Cardiac septum (tissue), 1 donor: Measurements from ENCODE around the gene ZNF431. TPM values are rescaled to one million over a fixed set of nuclear protein-coding genes. Genes with fewer than 3 reads are reported as not detected.

Experiments used
- DNase-seq: peaks from one replicate; pipeline ENCODE4 v3.0.0-alpha.2; 2020; ENCODE audit warnings: low spot score
- intact Hi-C: fragments of 100-400 bp; cut with DNase I; formaldehyde crosslinking; loops from one replicate; pipeline ENCODE4 v1.14.0; 2022
- long read RNA-seq: library from polyadenylated mRNA; unstranded; transcript quantifications from one replicate; pipeline ENCODE4 v2.0.0, GENCODE V29; 2021
- total RNA-seq: library from RNA; stranded (reverse); fragmentation: NEBNext Ultra II Directional; extraction: Animal tissue kit (Norgen Biotek cat#: 25700); gene quantifications from one replicate; pipeline ENCODE4 v1.2.1, GENCODE V29; 2021
- donor health status: DM: no; HTN: no; CAD: no.

The ZNF431 gene
- 14.3 TPM for total RNA-seq
- long read RNA-seq, full-length matches to known transcripts: 1 of 9 reads
- long read RNA-seq, partial matches to known transcripts: 0 of 9 reads
- long read RNA-seq, other reads (novel, unspliced or antisense): 8 of 9 reads

DNA sequence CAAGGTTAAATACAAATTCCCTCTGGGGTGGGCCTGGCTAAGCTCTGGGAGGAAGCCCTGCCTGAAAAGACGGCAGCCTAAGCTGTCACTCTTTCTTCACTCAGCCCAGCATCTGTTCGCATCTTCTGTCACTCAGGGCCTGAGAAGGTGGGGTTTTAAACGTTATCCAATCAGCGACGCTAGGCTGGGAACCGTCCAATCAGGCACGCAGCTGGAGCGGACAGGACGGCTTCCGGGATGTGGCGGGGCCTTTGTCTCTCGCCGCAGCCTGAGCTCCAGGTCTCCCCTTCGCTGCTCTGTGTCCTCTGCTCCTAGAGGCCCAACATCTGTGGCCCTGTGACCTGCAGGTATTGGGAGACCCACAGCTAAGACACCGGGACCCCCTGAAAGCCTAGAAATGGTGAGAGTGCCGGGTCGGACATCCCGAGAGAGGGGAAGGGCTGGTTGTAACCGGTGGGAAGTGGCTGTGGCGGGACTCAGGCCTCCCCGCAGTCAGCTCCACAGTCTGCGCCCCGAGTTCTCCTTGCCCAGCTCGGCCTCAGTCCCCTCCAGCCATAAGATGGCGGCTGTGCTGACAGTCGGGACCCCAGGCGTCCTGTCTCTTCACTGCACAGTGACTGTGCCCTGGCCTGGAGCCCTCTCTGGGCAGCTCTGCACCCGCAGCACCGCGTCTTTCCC is at the start of gene ZNF431:
ZNF431 (plus strand) TSS at position 254 of the 678 bp plus-strand sequence; CDS start at position 398, 144 bp downstream.
- intact Hi-C loops: no loop called here
- DNase-seq: peak; percentile 96

DNA sequence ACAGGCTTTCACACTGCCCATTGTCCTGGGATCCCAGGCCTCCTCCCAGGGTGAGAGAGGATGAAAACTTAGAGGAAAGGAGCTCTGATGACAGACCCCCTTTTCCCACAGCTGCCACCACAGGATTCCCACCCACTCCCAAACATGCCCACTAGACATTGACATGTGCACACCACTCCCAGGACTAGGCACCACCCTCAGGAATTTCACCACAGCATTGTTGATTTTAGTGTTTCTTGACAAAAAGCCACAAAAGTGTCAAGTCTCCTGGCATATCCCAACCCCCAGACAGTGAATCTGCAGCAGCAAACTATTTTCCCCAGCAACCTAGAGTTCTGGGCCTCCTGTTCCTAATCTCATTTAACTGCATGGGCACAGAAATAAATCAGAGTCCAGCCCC is 49.7 kb upstream of the ZNF431 start:
- intact Hi-C loops: no loop called here
- DNase-seq: no peak

DNA sequence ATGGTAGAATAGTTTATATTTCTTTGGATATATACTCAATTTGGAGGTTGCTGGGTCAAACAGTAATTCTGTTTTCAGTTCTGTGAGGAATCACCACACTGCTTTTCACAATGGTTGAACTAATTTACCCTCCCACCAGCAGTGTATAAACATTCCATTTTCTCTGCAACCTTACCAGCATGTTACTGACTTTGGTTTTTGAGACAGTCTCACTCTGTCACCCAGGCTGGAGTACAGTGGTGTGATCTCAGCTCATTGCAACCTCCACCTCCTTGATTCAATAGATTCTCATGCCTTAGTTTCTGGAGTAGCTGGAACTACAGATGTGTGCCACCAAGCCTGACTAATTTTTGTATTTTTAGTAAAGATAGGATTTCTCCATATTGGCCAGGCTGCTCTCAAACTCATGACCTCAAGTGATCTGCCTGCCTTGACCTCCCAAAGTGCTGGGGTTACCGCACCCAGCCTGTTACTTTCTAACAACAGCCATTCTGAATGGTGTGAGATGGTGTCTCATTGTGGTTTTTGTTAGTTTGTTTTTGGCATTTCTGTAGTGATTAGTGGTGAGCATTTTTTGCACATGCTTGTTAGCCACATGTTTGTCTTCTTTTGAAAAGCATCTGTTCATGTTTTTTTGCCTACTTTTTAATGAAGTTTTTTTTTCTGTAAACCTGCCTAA is 47.4 kb upstream of the ZNF431 start:
- no peak for DNase-seq
- intact Hi-C loops: no loop called here

DNA sequence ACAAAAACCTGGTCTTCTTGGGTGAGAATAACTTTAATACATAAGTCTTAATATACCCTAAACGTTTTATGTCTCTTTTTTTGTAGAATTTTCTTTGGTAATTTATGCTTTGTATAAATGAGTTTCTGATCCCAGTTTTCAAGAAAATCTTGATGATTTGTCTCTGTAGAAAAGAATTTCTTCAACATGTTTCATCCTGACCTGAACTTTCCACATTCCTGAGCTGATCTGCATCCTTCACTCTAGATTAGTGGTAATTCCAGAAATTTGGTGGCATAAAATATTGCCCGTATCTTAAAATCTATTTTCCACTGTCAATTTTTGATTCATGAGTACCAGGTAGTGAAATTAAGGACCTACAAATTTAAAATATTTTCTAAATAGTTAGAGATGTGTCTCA is 43.5 kb upstream of the ZNF431 start:
- DNase-seq: no peak
- intact Hi-C loops: no loop called here

DNA sequence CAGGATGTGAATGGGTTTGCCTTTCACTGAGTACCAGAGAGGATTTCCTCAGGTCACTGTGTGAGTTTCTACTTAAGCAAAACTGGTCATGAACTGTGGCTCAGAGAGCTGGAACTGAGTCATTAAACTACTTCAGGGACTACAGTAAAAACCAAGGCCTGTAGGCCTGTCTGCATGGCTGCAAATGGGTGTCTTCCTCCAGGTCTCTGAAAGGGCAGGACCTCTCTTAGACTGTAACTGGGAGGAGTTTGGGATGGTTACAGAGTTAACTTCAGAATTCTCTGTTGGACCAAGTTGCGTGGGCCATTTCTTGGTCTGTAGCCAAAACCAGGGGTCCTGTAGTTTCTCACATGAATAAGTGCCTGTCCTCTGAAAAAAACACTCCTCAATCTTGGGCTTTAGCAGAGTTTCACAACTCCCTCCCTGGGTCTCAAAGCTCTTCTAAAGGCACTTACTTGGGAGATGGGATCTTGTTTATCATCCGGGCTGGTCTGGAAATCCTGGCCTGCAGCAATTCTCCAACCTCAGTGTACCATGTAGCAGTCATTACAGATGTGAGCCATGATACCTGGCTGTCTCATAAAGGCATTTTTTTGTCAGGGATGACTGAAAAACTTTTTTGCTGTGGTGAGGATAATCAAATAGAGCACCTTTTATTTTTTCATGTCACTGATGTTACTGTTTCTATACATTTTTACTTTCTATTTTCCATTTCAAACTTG is 40.2 kb upstream of the ZNF431 start:
- intact Hi-C loops: no loop called here
- no peak for DNase-seq

DNA sequence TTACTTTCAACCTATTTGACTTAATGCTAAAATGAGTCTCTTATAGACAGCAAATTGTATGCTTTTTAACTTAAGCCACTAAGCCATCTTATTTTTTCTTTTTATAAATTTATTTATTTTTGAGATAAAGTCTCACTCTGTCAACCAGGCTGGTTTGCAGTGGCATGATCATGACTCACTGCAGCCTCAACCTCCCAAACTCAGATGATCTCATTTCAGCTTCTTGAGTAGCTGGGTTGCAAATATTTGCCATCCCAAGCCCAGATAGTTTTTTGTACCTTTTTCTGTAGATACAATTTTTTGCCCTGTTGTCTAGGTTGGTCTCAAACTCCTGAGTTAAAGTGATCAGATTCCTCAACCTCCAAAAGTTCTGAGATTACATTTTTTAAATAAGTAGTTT is 32.7 kb upstream of the ZNF431 start:
- no peak for DNase-seq
- intact Hi-C loops: no loop called here

DNA sequence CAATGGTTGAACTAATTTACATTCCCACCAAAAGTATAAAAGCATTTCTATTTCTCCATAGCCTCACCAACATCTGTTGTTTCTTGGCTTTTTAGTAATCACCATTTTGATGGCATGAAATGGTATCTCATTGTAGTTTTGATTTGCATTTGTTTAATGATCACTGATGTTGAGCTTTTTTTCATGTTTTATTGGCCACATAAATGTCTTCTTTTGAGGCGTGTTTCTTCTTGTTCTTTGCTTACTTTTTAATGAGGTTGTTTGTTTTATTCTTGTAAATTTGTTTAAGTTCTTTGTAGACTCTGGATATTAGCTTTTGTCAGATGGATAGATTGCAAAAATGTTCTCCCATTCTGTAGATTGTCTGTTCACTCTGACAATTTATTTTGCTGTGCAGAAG is 31.7 kb upstream of the ZNF431 start:
- intact Hi-C loops: no loop called here
- DNase-seq: no peak

DNA sequence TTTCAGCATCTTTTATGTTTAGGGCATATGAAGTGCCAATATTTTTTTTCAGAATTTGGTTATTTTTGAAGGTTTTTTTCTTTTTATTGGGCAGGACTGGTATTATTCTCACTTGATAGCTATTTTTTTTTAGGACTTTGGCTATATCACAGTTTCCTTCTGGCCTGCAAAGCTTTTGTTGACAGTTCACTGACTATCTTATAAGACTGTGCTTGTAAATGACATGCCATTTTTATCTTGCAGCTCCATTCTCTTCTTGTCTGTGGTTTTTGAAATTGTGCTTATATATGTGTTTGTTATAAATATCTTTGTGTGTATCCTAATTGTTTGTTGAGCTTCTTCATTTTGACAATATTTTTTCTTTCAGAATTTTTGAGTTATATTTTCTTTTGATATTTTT is 26.4 kb upstream of the ZNF431 start:
- intact Hi-C loops: no loop called here
- no peak for DNase-seq

DNA sequence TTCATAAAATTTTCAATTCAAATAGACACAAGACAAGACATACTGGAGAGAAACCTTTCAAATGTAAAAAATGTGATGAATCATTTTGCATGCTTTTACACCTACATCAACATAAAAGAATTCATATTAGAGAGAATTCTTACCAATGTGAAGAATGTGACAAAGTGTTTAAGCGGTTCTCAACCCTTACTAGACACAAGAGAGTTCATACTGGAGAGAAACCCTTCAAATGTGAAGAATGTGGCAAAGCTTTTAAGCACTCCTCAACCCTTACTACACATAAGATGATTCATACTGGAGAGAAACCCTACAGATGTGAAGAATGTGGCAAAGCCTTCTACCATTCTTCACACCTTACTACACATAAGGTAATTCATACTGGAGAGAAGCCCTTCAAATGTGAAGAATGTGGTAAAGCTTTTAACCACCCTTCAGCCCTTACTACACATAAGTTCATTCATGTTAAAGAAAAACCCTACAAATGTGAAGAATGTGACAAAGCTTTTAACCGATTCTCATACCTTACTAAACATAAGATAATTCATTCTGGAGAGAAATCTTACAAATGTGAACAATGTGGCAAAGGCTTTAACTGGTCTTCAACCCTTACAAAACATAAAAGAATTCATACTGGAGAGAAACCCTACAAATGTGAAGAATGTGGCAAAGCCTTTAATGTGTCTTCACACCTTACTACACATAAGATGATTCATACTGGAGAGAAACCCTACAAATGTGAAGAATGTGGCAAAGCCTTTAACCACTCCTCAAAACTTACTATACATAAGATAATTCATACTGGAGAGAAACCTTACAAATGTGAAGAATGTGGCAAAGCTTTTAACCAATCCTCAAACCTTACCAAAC is 24.6 kb upstream of the ZNF431 start:
- DNase-seq: no peak
- intact Hi-C loops: no loop called here

DNA sequence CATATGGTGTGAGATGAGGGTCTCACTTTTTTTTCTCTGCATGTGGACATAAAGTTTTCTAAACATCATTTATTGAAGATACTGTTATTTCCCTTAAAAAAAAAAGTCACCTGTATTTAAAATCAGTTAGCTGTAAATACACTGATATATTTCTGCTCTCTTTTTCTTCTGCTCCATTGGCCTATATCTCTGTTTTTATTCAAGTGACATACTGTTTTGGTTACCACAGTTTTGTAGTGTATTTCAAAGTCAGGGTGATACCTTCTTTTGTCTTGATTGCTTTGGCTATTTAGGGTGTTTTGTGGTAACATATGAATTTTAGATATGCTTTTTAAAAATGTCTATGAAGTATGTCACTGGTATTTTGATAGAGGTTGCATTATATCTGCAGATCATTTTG is 15.8 kb upstream of the ZNF431 start:
- DNase-seq: no peak

DNA sequence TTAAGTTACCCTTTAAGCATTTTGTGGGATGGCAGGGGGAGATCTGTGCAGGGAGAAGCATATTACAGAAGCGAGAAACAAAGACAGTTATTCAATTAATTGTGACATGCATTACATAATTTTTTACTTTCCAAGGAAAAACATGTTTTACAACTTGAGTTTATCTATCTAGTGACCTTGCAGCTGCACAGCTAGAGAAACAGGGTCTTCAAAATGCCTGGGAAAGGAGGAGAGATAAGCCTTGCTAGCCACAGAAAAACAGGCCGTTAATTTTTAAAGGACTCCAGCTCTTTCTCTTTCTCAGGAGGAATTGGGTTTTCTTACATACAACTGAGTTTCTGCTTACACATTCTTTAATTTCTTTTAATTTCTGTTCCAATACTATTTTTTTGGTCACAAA is 14.8 kb upstream of the ZNF431 start:
- no peak for DNase-seq
- intact Hi-C loops: no loop called here

More for the DNA sequence above, 15.8 kb upstream of the ZNF431 start:
- intact Hi-C loops: no loop called here

DNA sequence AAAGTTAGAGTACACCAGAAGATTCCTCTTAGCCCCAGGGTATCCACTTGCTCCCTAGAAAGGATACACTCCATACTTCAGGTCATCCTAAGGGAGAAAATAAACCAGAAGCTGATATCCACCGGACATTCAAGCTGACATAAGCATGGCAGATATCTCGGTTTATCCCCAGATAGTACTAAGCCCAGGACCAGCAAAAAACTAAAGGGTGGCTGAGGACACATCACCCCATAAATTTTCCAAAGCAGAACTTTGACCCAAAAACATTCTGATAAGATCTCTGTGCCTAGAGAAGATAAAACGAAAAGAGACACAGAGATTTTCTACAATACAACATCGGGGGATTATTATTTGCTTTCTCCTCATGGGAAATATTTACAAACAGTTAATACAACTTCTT is 13.9 kb upstream of the ZNF431 start:
- intact Hi-C loops: no loop called here

DNA sequence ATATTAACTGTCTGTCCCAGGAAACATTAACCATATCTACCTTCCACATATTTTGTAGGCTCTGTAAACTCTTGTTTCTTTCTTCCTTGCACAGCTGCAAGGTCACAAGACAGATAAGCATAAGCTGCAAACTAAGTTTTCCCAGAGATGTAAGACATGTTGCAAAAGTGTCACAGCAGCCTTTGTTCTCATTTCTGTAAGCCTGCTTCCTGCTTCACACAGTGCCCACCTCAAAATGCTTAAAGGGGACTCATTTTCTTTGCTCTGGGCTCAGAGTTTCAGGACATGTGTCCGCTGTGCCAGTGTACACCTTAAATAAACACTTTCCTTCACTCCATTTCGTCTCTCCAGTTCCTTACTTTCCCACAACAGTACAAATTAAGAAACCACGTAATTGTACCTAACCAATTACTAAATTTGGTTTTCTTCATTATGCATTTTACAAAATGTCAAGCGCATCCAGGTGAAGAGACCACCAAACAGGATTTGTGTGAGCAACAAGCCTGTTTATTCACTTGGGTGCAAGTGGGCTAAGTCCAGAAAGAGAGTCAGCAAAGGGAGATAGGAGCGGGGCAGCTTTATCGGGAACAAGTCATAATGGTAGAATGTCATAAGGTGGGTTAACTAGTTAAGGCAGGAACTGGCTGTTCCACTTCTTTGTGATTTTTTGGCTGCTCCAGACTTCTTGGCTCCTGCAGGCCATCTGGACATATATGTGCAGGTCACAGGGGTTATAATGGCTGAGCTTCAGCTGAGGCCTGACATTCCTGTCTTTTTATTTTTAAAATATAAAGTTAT is 12.7 kb upstream of the ZNF431 start:
- intact Hi-C loops: no loop called here
- no peak for DNase-seq

More for the DNA sequence above, 13.9 kb upstream of the ZNF431 start:
- no peak for DNase-seq

DNA sequence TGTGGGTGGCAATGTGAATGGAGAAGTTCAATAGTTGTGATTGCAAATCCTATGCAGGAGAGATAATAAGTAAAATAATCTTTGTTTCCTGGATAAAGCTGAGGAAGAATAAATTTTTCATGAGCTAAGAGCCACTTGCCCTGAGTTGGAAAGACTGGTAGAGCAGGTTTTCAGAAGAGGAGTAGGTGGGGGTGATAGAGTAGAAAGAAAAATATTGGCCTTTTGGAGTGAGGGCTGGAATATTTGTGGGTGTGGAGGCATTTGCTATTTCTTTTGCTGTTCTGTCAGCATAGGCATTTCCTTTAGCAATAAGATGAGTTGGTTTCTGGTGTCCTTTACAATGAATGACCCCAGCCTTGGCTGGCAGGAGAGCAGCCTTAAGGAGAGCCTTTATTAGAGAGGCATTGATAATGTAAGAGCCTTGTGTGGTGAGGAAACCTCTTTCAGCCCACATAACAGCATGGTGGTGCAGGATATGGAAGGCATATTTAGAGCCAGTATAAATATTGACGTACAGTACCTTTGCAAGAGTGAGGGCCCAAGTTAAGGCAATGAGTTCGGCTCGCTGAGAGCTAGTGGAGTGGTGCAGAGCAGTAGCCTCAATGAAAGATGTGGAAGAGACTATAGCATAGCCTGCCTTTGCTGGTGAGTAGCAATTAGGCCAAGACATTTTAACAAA is 11.6 kb upstream of the ZNF431 start:
- intact Hi-C loops: no loop called here
- DNase-seq: no peak

DNA sequence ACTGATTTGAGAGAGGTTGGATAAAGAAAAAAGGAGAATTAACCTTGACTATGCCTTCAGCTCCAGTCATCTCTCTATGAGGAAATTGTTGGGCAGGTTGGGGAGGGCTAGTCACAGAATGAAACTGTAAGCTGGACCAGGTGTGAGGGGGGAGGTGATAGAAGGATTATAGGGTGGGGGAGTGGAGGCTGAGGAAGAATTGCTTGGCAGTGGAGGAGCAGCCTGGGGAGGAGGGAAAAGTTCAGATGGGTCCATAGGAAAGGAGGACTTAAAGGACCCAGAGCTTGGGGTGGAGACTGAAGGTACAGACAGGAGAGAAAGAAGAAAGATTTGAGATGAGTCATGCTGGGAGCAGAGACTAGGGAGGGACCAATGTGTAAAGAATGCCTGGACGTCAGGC is 8.2 kb upstream of the ZNF431 start:
- intact Hi-C loops: no loop called here
- no peak for DNase-seq

DNA sequence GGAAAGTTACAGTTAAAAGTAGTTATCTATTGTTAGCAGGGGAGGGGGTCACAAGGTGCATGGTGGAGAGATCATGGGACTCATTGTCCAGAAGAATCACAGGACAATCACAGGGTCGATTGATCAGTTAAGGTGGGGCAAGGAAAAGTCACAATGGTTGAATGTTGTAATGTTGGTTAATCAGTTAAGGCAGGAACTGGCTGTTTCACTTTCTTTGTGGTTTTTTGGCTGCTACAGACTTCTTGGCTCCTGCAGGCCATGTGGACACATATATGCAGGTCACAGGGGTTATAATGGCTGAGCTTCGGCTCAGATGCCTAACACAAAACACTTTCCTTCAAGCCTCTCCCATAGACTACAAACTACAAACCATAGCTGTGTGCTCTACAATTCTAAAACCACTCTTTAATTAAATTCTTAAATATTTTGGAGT is 6.9 kb upstream of the ZNF431 start:
- intact Hi-C loops: no loop called here

DNA sequence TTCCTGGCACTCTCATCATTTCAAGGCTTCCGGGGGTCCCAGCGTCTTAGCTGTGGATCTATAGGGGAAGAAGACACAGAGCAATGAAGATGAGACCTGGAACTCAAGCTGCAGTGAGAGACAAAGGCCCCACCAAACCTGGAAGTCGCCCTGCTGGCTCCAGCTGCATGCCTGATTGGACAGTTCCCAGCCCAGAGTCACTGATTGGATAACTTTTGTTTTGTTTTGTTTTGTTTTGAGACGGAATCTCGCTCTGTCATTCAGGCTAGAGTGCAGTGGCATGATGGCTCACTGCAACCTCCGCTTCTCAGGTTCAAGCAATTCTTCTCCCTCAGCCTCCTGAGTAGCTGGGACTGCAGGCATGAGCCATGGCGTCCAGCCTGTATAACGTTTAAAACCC is 6.4 kb upstream of the ZNF431 start:
- intact Hi-C loops: no loop called here
- DNase-seq: no peak

More for the DNA sequence above, 6.9 kb upstream of the ZNF431 start:
- DNase-seq: no peak

DNA sequence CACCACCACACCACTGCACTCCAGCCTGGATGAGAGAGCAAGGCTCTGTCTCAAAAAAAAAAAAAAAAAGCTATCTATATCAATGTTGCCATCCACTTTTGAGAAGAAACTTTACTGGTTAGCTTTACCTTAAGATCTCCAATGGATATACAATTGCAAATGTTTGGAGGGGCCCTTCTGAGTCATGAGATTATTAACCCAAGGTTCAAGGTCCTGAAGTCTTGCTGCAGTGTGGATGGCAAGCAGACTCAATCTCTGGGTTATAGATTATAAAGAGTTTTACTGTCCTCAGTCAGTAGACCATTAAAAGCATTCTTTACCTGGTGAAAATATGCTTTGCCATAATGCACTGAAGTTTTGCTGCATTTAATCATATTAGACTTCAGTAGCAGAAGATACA is 3.7 kb upstream of the ZNF431 start:
- intact Hi-C loops: no loop called here
- DNase-seq: no peak
